Breast epithelium (tissue), 3 donors: ENCODE measurements around the gene MOB4.

Experiments used
- CTCF ChIP-seq, 3 donors: fragments of 450-650 bp; IDR thresholded peaks; one replicate each; pipeline ENCODE4 v1.5.1; 2016 to 2017; ENCODE audit warnings: antibody characterized with exemption in 3 of 3, mild to moderate bottlenecking in 3 of 3, moderate library complexity in 3 of 3
- POLR2AphosphoS5 ChIP-seq, 3 donors: sonication (generic); formaldehyde crosslinking; IDR thresholded peaks; one replicate each; pipeline ENCODE4 v1.6.1; 2017; ENCODE audit warnings: antibody characterized with exemption in 3 of 3

GRCh38 chr2:197515739-197516392 lies at the start of gene MOB4:
- TF ChIP-seq POLR2AphosphoS5 (IDR thresholded peaks at IDR 0.05) (peak; percentile 87 to 96 (median 93)), CTCF (IDR thresholded peaks at IDR 0.05) (no peak)
